ENCODE data around the gene SHISA3.
"Not testable (repeated sequence)": the region's sequence is repeated elsewhere in the genome, so short reads cannot be mapped to it uniquely, and the experiment has no call there.

Gene SHISA3

DNA sequence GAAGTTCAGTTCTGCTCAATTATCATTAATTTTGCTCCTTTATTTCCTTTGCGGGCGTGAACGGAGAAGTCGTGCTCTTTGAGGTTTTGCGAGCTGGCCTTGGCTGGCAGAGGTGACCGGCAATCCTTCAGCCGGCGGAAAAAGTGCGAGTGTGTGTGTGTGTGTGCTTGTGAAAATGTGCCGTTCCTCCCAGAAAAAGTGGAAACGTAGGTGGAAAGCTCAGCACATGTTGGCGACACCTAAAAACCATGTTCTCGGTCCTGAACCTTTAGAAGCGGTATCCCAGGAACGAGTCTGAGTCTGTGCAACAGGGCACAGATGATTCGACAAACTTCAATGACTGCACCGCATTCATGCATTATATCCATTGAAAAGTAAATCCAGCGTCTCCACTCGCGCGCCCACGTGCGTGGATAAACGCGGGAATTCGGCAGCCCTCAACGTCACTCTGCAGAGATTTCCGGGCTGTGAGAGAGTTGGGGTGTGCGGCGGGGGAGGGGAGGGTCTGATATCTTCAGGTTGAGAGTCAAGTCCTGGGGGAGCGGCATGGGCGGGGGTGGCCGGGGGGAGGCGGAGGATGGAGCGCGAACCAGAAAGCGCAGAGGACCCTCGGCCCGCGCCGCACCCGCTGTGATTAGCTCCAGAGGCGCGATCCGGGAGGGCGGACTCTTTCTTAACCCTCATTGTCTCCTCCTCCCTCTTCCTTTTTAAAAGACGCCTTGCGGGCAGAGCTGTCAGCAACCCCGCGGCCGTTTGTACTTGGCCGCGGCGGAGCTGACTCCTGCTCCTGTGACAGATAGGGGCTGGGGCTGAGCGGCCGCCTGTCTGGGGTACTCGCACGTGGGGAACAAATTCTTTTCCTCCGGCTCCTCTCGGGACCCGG is at the start of gene SHISA3:
Gene SHISA3, plus strand, starts transcription at position 737 of the 883 bp plus-strand sequence. CDS start 569 bp downstream, outside the sequence.
- no peak for DNase-seq

DNA sequence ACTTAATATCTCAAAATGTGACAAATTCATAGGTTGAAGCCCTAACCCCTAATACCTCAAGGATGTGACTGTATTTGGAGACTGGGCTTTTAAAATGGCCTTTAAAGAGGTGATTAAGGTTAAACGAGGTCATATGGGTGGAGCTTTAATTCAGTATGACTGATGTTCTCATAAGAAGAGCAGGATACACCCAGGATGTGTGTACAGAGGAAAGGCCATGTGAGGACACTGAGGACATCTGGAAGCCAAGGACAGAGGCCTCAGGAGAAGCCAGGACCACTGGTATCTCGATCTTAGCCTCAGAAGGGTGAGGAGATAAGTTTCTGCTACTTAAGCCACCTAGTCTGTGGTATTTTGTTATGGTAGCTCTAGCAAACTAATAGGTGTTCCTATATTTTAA is 49.0 kb upstream of the SHISA3 start:
- DNase-seq, result no peak

DNA sequence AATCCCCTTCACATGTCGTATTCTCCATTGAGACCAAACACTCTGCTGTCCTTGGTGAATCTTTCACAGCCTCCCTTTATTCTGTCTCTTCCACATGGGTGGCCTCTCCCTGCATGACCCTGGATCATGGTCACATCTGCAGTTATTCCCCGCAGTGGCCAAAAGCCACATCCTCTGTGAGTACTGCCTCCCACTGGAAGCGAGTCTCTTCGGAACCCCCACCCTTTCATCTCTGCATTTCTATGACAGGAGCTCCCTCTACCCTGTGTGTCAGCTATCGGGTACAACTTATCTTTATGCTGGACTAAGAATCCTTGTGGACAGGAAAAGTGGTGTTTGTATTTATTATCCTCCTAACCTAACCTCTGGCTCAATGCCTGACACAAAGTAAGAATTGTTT is 48.6 kb upstream of the SHISA3 start:
- no peak for DNase-seq

DNA sequence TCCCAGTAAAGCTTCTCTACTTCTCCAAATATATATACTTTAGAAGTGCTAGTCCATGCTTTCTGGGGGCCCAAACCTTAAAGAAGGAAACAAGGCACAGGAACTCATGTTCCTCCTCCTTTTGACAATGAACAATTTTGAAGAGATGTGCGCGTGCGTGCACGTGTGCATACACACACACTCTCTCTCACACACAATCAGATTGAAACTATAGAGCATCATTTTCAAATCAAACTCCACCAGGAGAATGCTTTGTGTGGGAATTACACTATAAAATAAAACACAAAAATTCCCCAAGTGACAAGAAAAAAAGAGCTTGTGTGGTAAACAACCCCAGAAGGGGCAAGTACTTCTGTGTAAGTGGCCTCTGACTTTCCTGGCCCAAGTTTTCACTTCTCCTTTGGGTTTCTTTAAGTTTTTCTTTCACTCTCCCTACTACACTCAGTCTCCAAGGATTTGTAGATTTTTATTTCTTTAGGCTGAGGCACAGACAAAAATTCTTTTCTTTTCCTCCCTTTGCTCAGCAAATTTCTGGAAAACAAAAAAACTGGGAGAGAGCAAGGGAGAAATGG is 46.6 kb upstream of the SHISA3 start:
- no peak for DNase-seq

DNA sequence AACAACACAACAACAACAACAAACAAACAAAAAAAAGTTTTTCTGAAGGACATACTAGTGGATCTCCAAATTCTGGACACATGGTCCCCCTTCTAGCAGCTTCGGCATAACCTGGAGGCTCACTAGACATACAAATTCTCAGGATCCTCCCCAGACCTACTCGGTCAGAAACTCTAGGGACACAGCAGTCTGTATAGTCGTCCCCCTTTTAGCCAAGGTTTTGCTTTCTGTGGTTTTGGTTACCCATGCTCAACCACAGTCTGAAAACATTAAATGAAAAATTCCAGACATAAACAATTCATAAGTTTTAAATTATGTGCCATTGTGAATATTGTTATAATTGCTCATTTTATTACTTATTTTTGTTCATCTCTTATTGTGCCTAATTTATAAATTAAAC is 45.2 kb upstream of the SHISA3 start:
- no peak for DNase-seq

DNA sequence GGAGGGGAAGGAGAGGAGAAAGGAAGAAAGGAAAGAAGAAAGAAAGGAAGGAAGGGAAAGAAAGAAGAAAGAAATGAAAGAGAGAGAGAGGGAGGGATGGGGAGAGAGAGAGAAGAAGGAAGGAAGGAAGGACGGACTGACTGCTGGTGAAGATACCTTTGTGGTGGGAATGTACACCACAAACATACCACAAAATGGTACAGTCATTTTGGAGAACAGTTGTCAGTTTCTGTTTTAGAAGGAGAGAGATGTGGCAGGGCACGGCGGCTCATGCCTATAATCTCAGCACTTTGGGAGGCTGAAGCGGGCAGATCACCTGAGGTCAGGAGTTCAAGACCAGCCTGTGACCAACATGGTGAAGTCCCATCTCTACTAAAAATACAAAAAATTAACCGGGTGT is 40.0 kb upstream of the SHISA3 start:
- DNase-seq, result no peak

DNA sequence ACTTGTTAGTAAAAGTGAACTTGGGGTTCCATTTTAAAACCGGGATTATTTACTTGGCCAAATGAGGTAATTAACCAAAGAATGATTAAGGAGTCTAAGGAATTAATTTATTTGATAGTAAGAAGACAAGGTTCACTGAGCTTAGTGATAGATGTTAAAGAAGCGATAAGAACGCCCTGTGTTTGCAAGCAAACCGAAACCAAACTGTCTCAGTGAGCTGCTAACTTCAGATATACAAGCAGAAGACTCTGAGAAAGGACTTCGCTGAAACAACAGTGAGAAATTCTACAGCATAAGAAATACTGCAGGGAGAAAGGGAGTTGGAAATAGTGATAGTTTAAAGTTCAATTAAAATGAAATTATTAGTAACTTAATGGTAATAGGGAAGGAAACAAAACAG is 37.6 kb upstream of the SHISA3 start:
- no peak for DNase-seq

DNA sequence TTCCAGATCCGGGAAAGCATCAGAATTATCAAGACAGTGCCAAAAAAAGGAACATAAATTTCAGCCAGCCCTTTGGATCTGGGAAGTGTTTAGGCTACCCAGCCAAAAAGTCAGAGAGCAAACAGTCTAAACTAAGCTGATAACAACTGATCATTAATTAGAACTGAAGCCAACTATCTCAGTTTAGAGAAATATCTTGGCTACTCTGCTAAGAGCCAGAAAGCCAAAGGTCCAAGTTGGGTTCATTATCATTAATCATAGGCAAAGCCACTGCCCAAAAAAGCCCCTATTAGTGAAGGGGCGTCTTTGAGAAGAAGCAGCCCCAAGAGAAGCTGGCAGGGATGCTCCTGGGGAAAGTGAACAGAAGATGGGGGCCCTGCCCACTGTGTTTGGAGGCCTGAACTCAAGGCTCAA is 37.0 kb upstream of the SHISA3 start:
- DNase-seq, result no peak

DNA sequence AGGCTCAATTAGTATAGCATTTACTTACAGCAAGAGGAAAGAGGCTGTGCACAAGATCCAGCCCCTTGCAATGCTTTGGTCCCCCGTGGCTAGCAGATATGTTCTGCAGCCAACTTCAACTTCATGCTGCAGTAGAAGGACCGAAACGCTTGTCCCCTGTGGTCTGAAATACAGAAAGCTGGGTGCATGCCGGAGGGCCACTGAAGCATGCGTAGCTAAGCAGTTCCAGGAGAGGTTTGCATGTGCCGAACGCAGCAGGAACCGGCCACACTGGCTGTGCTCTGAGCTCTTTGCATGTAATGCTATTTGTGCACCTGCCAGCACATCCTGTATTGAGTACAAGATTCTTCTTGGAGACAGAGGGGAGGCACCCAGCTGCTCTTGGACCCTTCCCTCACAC is 35.8 kb upstream of the SHISA3 start:
- no peak for DNase-seq

DNA sequence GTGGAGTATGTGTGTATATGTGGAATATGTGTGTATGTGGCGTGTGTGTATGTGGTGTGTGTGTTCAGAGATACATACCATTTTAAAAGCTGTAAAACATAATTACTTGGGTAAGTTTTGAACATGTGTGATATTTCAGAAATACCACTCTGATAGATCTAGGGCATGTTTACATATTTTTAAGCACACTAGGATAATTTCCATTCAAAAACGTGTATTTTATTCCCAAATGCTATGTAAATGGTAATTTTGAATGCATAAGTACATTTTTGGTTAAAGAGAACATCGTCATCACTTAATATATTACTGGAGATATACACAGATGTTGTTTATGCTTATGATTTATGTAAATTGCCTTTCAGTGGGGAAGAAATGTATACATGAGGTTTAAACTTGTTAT is 34.7 kb upstream of the SHISA3 start:
- DNase-seq, result no peak

DNA sequence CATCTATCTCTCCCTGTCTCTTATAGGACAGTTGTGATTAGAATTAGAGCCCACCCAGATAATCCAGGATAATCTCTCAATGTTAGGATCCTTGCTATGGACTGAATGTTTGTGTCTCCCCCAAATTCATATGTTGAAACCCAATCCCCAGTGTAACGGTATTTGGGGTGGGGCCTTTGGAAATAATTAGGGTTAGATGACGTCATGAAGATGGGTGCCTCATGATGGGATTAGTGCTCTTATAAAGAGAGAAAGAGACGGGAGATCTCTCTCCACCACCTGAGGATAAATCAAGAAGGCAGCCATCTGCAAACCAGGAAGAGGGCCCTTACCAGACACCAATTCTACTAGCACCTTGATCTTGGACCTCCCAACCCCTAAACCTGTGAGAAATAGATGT is 33.7 kb upstream of the SHISA3 start:
- no peak for DNase-seq

DNA sequence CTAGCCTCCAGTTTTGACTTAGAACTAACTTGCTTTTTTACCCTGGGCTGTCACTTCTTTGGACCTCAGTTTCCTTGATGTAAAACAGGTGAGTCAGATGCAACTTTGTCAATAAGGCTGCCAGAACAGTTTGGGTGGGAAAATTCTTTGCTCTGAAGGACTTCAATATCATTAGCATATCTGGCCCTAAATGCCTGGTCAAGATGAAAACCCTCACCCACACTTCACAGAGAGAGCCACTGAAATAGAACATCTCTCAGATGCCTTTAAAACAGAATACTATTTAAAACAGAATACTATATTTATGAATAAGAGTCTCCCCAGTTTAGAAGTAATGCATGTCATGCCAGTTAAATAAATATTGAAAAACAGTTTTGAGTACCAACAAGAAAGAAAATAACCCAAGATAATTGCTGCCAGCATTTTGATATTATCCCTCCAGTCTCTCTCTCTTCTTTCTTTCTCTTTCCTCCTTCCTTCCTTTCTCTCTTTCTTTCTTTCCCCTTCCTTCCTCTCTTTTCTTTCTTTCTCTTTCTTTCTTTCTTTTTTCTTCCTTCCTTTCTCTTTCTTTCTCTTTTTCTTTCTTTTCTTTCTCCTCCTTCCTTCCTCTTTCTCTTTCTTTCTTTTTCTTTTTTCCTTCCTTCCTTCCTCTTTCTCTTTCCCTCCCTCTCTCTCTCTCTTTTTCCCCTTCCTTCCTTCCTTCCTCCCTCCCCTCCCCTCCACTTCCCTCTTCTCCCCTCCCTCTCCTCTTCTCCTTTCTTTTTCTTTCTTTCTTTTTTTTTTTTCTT is 32.8 kb upstream of the SHISA3 start:
- DNase-seq, result no peak

DNA sequence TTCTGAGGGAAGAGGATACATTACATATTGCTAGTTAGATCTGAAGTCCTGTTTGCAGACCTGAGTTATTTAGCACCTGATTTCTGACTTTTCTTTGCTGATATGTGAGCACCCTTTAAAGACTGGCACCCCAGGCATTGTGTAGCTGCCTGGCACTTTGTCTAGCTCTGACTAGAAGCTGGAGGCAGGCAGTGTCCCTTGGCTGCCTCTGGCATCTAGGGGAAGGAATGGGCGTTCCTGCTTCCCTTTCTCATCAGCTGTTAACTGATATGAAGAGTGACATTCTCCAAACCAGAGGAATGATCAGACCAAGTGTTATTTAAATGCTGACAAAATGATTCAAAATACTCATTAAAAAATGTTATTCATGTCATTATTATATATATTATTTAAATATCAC is 30.3 kb upstream of the SHISA3 start:
- no peak for DNase-seq

DNA sequence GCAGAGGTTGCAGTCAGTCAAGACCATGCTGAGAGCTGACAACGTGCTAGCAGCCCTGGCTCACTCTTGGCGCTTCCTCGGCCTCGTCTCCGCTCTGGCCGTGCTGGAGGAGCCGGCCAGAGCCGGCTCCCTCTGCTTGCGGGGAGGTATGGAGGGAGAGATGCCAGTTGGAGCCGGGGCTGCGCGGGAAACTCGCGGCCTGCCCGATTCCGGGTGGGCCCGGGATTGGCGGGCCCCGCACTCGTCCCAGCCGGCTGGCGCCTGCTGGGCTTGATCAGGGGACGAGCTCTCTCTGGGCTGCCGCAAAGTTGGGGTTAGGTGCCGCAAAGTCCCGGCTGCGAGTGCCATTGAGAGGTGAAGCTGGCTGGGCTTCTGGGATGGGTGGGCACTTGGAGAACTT is 27.8 kb upstream of the SHISA3 start:
- DNase-seq, result no peak

DNA sequence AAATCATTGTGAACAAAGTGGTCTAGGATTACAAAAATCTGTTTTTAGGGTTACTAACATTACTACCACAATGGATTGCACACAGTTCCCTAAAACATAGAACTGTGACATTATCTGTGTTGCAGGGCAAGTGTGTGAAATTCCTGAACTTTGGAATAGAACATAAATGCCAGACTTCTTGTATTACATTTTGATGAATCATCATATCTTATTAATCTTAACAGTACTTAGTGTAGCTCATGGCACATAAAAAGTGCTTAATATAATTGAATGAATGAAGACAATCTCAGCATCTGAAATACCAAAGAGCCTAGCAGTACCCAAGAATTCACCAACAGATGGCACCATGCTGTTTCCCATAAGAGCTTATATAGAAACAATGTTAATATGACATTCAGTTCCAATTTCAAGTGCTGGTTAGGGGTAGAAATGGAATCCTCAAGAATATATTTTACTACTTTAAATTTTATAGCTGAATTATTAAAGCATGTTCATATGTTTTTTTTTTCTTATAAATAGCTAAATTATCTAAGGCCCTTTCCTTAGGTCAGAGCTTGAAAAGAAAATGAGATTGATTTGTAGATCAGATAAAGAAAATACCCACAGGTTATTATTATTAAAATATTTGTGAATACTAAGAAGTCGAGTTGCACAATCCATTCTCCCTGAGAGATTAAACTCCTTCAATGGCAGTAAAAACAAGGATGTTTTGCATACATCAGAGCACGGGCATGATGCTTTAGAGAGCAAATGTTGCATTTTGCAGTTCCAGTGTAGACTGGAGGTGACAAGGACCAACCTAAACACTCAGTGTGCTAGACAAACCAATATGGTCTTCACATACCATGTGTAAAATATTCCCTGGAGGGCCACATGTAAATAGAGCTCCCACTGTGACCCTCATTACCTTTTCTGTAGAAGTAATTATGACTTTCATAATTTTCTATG is 25.7 kb upstream of the SHISA3 start:
- no peak for DNase-seq

DNA sequence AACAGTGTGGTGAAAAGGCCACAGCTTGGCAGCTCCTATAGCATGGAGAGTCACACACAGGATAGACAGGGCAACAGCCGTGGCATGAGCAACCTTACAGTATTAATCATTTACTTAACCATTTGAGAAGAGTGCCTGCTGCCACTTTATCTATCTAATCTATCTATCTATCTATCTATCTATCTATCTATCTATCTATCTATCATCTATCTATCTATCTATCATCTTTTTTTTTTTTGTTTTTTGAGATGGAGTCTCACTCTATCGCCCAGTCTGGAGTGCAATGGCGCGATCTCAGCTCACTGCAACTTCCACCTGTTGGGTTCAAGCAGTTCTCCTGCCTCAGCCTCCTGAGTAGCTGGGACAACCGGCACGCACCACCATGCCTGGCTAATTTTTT is 25.0 kb upstream of the SHISA3 start:
- not testable (repeated sequence) for DNase-seq

DNA sequence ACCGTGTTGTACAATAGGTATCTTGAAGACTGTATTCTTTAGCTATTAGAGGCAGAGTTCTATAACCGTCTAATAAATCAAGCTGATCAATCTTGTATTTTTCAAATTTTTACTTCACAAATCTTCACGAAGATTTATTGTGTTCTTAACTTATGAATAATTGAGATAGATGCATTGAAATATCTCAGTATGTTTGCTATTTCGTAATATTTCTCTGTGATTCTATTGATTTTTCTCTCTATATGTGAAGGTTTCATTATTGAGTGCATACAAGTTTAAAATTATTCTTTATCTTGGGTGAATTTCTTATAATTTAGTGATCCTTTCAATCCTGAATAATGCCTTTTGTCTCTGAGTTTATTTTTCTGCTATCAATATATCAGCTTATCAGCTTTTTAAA is 19.8 kb upstream of the SHISA3 start:
- DNase-seq, result no peak

DNA sequence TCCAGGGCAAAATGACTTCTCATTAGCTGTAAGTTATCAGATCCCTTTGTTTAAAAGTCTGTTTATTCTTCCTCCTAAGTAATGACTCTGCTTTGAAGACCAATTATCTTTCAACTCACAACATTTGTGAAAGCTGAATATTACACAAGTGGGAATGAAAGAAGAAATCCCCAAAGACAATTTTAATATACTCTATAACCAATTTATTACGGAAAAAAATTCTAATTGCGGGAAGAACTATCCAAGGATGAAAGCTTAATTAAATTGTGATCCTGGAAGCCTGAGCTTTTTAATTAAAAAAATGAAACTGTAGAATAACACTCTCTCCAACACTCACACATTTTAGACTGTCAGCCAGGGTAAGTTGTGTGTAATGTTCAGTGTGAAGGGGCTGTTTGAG is 15.6 kb upstream of the SHISA3 start:
- no peak for DNase-seq

DNA sequence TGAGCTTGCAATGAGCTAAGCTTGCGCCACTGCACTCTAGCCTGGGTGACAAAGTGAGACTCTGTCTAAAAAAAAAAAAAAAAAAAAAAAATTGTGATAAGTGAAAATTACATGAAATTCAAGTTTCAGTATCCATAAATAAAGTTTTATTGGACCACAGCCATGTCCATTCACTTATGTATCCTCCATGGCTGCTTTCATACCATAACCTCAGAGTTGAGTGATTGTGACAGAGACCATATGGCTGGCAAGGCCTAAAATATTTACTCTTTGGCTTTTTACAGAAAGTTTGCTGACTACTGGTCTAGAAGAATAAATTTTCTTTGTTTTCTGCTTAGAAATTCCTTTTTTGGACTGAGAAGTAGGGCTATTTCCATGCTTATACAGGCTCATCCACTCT is 11.8 kb upstream of the SHISA3 start:
- no peak for DNase-seq

DNA sequence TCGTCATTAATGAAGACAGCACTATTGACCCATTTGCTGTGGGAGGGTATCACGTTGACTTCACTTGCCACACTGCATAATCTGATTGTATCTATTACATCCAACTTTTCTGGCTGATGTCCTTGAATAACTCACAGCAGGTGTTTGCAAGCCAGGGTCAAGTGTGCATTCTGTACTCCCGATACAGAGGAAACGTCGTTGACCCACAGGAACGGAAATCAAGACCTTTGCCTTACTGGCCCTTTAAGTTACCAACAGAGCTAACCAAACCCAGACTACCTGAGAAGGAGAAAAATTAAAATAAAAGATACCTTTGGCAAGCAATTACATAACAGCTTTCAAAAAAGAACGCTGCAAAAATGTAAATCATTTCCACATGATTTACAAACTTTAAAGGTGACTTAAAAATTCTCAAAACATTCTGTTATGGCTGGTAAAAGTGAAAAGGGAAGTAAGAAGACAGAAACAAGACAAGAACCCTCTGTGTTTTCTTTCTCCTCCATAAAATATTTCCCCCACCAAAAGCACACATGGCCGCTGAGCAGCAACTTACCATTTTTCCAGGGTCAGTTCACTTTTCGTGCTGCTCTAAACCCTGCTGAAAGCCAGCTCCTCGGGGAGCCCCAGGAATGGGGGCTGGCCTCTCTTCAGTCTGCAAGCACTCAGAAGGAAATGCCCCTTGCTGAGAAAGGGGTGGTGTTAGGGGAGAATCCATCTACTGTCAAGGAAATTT is 6.5 kb upstream of the SHISA3 start:
- no peak for DNase-seq

DNA sequence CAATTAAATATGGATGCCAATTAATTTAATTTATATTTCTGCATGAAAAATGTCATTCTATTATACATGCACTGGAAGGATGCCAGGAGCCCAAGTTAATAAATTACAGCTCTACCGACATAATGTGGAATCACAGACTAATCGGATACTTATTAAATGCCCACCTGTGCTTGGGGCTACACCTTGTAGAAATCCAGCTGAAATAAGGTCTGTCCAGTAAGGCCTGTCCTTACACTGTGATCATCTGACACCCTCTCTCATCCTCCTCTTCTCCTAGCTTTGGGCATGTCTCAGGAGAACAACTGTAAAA is 6.0 kb upstream of the SHISA3 start:
- DNase-seq, result no peak

DNA sequence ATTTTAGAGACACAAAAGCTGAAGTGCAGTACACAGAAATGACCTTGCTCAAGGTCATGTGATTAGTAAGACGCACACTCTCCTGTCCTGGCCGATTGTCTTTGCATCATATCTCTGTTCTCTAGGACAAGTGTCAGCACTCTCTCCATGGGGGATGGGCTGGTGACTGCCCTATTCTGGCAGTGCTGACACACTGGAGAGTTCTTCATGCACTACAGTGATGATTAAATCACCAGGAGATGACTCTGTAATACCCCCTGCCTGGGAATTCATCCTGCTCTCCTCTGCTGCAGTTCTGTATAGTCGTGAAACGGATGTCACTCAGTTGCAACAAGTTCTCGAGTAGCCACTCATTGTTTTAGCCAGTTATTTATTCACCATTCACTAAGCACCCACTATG is 5.3 kb upstream of the SHISA3 start:
- DNase-seq, result no peak
